Right lobe of liver (tissue), 6 donors: ENCODE results near the gene AOAH. TPM values are rescaled to one million over a fixed set of nuclear protein-coding genes. Genes with fewer than 3 reads are reported as not detected.

Source experiments
- ATAC-seq, 4 donors: fragments of 200-7000 bp; cut with Tn5 transposase; one replicate each; pipeline ENCODE4 v1.9.1; 2020; ENCODE audit warnings: mild to moderate bottlenecking in 4 of 4, moderate library complexity in 4 of 4
- DNase-seq, 3 donors: peaks; one replicate each; pipeline ENCODE4 v3.0.0-alpha.2; 2020
- H3K27ac ChIP-seq, 3 donors: fragments of 200-600 bp; one replicate each; pipeline ENCODE4 v1.8.0; 2022
- H3K27me3 ChIP-seq, 2 donors: fragments of 200-600 bp; one replicate each; pipeline ENCODE4 v1.8.0; 2022
- H3K36me3 ChIP-seq, 4 donors: fragments of 200-600 bp; sonication (generic) in 1 of 4; one replicate each; pipeline versions ENCODE4 v1.5.1 to v1.8.0; 2017 to 2022; ENCODE audit warnings: control low read depth in 1 of 4
- H3K4me1 ChIP-seq, 4 donors: fragments of 200-600 bp; sonication (generic) in 1 of 4; one replicate each; pipeline versions ENCODE4 v1.5.1 to v1.8.0; 2017 to 2022; ENCODE audit warnings: control low read depth in 1 of 4
- H3K4me3 ChIP-seq, 3 donors: fragments of 200-600 bp; one replicate each; pipeline ENCODE4 v1.8.0; 2022
- H3K9me3 ChIP-seq, 4 donors: fragments of 200-600 bp; sonication (generic) in 1 of 4; one replicate each; pipeline versions ENCODE4 v1.5.1 to v1.8.0; 2017 to 2022; ENCODE audit warnings: control low read depth in 1 of 4
- CTCF ChIP-seq, 4 donors: fragments of 200-600 bp in 3 of 4; fragments of 450-650 bp in 1 of 4; IDR thresholded peaks; one replicate each; pipeline versions ENCODE4 v1.5.1 to v1.8.0; 2016 to 2022; ENCODE audit warnings: antibody characterized with exemption in 4 of 4, mild to moderate bottlenecking in 2 of 4
- POLR2A ChIP-seq: fragments of 450-650 bp; IDR thresholded peaks from one replicate; pipeline ENCODE4 v1.6.1; 2017; ENCODE audit warnings: antibody characterized with exemption, mild to moderate bottlenecking
- WGBS: methylation state at CpG from one replicate; pipeline ENCODE4 v1.1.6; 2018; ENCODE audit warnings: low coverage, low lambda C conversion rate; ENCODE audit not compliant: insufficient coverage; ENCODE audit errors: missing lambda C conversion rate; 5-methylcytosine and 5-hydroxymethylcytosine counted together
- intact Hi-C, 2 donors: fragments of 100-400 bp; cut with DNase I; formaldehyde crosslinking; loops; one replicate each; pipeline versions ENCODE4 v1.11.2 to v1.14.1; 2022
- total RNA-seq, 6 experiments: library from RNA; depleted of rRNA in 2 of 6; stranded (reverse); fragments of >200 nt in 2 of 6; fragmentation: NEBNext Ultra II Directional in 3 of 6; extraction: Animal tissue kit (Norgen Biotek cat#: 25700) in 3 of 6; gene quantifications; one replicate each; pipeline versions ENCODE4 v1.1.0 to v1.2.4, GENCODE V29; 2016 to 2023
- donor health status: DM: no; HTN: yes; CAD: no.
- donor health status: DM: no; HTN: no; CAD: no.
- donor health status: DM: no; HTN: no; CAD: no.
- donor health status: DM: no; HTN: yes; CAD: no.
- donor health status: DM: no; HTN: yes; CAD: no.

The AOAH gene
- total RNA-seq, 6 experiments from 2014 or later: 2.9 to 11.3 (median 6.4) TPM

GRCh38 chr7:36635091-36635490 lies 89.2 kb downstream of the AOAH start:
- H3K36me3 ChIP-seq: no peaks in the 10 kb centered on the region

GRCh38 chr7:36633377-36633776 lies 90.9 kb downstream of the AOAH start:
- Histone ChIP-seq H3K4me1 (no peaks in the 10 kb centered on the region), H3K36me3 (no peaks in the 10 kb centered on the region), H3K4me3 (no peak overlapping the region), H3K27ac (no peak overlapping the region), H3K9me3 (no peaks in the 10 kb centered on the region), H3K27me3 (no peaks in the 10 kb centered on the region)
- DNase-seq (no peak), ATAC-seq (no peak)
- 95% methylated on average over 8 of the region's 9 CpGs for WGBS
- no peak for TF ChIP-seq CTCF (IDR thresholded peaks at IDR 0.05)
- no peak for TF ChIP-seq POLR2A
- intact Hi-C loops: no loop called here

More at GRCh38 chr7:36635091-36635490, 89.2 kb downstream of the AOAH start:
- TF ChIP-seq POLR2A: no peak
- Histone ChIP-seq H3K4me1 (no peaks in the 10 kb centered on the region), H3K27ac (no peak overlapping the region), H3K9me3 (no peaks in the 10 kb centered on the region), H3K27me3 (no peaks in the 10 kb centered on the region), H3K4me3 (no peak overlapping the region)
- 77% methylated on average over 2 of the region's 3 CpGs for WGBS
- ATAC-seq (no peak), DNase-seq (no peak)
- intact Hi-C loops: no loop called here

GRCh38 chr7:36630112-36630650 lies 94.1 kb downstream of the AOAH start:
- intact Hi-C loops: no loop called here
- WGBS: 75% methylated on average over 5 of the region's 6 CpGs
- TF ChIP-seq POLR2A (no peak), CTCF (IDR thresholded peaks at IDR 0.05) (no peak)

GRCh38 chr7:36629351-36629750 lies 94.9 kb downstream of the AOAH start:
- WGBS: 20% methylated on average over 1 of the region's 1 CpG
- TF ChIP-seq CTCF (IDR thresholded peaks at IDR 0.05) (no peak), POLR2A (no peak)
- intact Hi-C loops: no loop called here
- H3K9me3 ChIP-seq: no peaks in the 10 kb centered on the region
- no peaks in the 10 kb centered on the region for H3K27me3 ChIP-seq
- ATAC-seq: no peak
- no peak overlapping the region for H3K4me3 ChIP-seq
- H3K36me3 ChIP-seq: no peaks in the 10 kb centered on the region
- no peak overlapping the region for H3K27ac ChIP-seq
- no peaks in the 10 kb centered on the region for H3K4me1 ChIP-seq
- DNase-seq: no peak

More at GRCh38 chr7:36630112-36630650, 94.1 kb downstream of the AOAH start:
- H3K27me3 ChIP-seq: no peaks in the 10 kb centered on the region
- H3K27ac ChIP-seq: no peak overlapping the region
- H3K9me3 ChIP-seq: no peaks in the 10 kb centered on the region
- no peaks in the 10 kb centered on the region for H3K36me3 ChIP-seq
- ATAC-seq: no peak
- DNase-seq: no peak
- no peak overlapping the region for H3K4me3 ChIP-seq
- H3K4me1 ChIP-seq: no peaks in the 10 kb centered on the region

- no peak for DNase-seq
- ATAC-seq: no peak
- Histone ChIP-seq H3K27ac (no peak overlapping the region), H3K4me1 (peaks cover 0 to 8% (median 0%) of the 10 kb centered on the region in 4 donors), H3K27me3 (no peaks in the 10 kb centered on the region), H3K9me3 (no peaks in the 10 kb centered on the region), H3K36me3 (no peaks in the 10 kb centered on the region), H3K4me3 (no peak overlapping the region)
- no peak for TF ChIP-seq CTCF (IDR thresholded peaks at IDR 0.05)
- WGBS: 92% methylated on average over 6 of the region's 6 CpGs
- intact Hi-C loops: no loop called here
These were observed 96.5 kb downstream of the AOAH start for GRCh38 chr7:36627836-36628235.
